ENCODE measurements around the gene COL4A1.

The COL4A1 gene

GRCh38 chr13:110283736-110284517, 23.0 kb downstream of the COL4A1 start:
- DNase-seq (ENCODE audit: low read depth): no peak
- TF ChIP-seq CTCF (IDR thresholded peaks at IDR 0.05; ENCODE audit: control insufficient read depth, insufficient read depth, low read depth, low read length, missing control alignments): no peak
- H3K4me3 ChIP-seq (ENCODE audit: control insufficient read depth, low read depth, low read length): no peak overlapping the region

GRCh38 chr13:110282316-110282841, 24.6 kb downstream of the COL4A1 start:
- H3K4me3 ChIP-seq (ENCODE audit: control insufficient read depth, low read depth, low read length): no peak overlapping the region
- no peak for TF ChIP-seq CTCF (IDR thresholded peaks at IDR 0.05; ENCODE audit: control insufficient read depth, insufficient read depth, low read depth, low read length, missing control alignments)
- no peak for DNase-seq (ENCODE audit: low read depth)

- TF ChIP-seq CTCF (IDR thresholded peaks at IDR 0.05; ENCODE audit: control insufficient read depth, insufficient read depth, low read depth, low read length, missing control alignments): no peak
- H3K4me3 ChIP-seq (ENCODE audit: control insufficient read depth, low read depth, low read length): no peak overlapping the region
- no peak for DNase-seq (ENCODE audit: low read depth)
These were observed 25.2 kb downstream of the COL4A1 start for GRCh38 chr13:110281736-110282135.

GRCh38 chr13:110280985-110281688, 25.8 kb downstream of the COL4A1 start:
- H3K4me3 ChIP-seq (ENCODE audit: control insufficient read depth, low read depth, low read length): no peak overlapping the region
- TF ChIP-seq CTCF (IDR thresholded peaks at IDR 0.05; ENCODE audit: control insufficient read depth, insufficient read depth, low read depth, low read length, missing control alignments): no peak
- no peak for DNase-seq (ENCODE audit: low read depth)

- no peak for TF ChIP-seq CTCF (IDR thresholded peaks at IDR 0.05; ENCODE audit: control insufficient read depth, insufficient read depth, low read depth, low read length, missing control alignments)
- no peak overlapping the region for H3K4me3 ChIP-seq (ENCODE audit: control insufficient read depth, low read depth, low read length)
- no peak for DNase-seq (ENCODE audit: low read depth)
These were observed 26.6 kb downstream of the COL4A1 start for GRCh38 chr13:110280231-110280813.

- no peak for DNase-seq (ENCODE audit: low read depth)
These were observed 27.3 kb downstream of the COL4A1 start for GRCh38 chr13:110279684-110280083.

More at GRCh38 chr13:110279684-110280083, 27.3 kb downstream of the COL4A1 start:
- H3K4me3 ChIP-seq (ENCODE audit: control insufficient read depth, low read depth, low read length): no peak overlapping the region
- TF ChIP-seq CTCF (IDR thresholded peaks at IDR 0.05; ENCODE audit: control insufficient read depth, insufficient read depth, low read depth, low read length, missing control alignments): no peak

Data from AG09309 (cell line).